IMR-90 (cell line): ENCODE results near the gene ADAMTS17. TPM values are rescaled to one million over a fixed set of nuclear protein-coding genes. Genes with fewer than 3 reads are reported as not detected.

Source experiments
- ATAC-seq: fragments of 200-7000 bp; cut with Tn5 transposase; 2 replicates; pipeline ENCODE4 v1.9.1; 2020; ENCODE audit warnings: low read depth, mild to moderate bottlenecking, moderate library complexity
- BruUV-seq: library from RNA; stranded (reverse); fragments of 400-500 nt; replicated peaks from 2 replicates; lab custom pipeline; 2021; lab: Mats Ljungman, UMichigan
- CTCF ChIA-PET: fragments of 300-600 bp; formaldehyde crosslinking; extraction: SDS; loops from one replicate; lab custom pipeline; 2021; ENCODE audit warnings: antibody characterized with exemption; lab: Yijun Ruan, JAX
- POLR2A ChIA-PET: fragments of 300-600 bp; sonication (Branson Sonifier 250); formaldehyde crosslinking; loops from one replicate; lab custom pipeline; 2022; ENCODE audit warnings: antibody characterized with exemption; ENCODE audit not compliant: unreplicated experiment; lab: Charles Lee
- DNase-seq: peaks from one replicate; pipeline ENCODE4 v3.0.0; 2013
- H2AFZ ChIP-seq: replicated peaks from 2 replicates; pipeline ENCODE3; 2013; ENCODE audit warnings: low read length, mild to moderate bottlenecking; ENCODE audit not compliant: poor library complexity
- H2AK5ac ChIP-seq: 2 replicates; pipeline ENCODE4 v1.6.1; 2013; ENCODE audit warnings: low read depth, low read length, inconsistent platforms
- H2AK9ac ChIP-seq: replicated peaks from 2 replicates; pipeline ENCODE3; 2013; ENCODE audit warnings: mild to moderate bottlenecking, low read depth, low read length, moderate library complexity; ENCODE audit not compliant: poor library complexity
- H2BK120ac ChIP-seq: 2 replicates; pipeline ENCODE4 v1.6.1; 2013; ENCODE audit warnings: low read depth, low read length, inconsistent platforms
- H2BK15ac ChIP-seq: 3 replicates; pipeline ENCODE4 v1.6.1; 2013; ENCODE audit warnings: low read depth, low read length, inconsistent platforms
- H2BK20ac ChIP-seq: 2 replicates; pipeline ENCODE4 v1.6.1; 2013; ENCODE audit warnings: low read depth, mild to moderate bottlenecking, inconsistent platforms, low read length, moderate library complexity
- H2BK5ac ChIP-seq: 2 replicates; pipeline ENCODE4 v1.6.1; 2013; ENCODE audit warnings: mild to moderate bottlenecking, low read depth, low read length, inconsistent platforms; ENCODE audit not compliant: poor library complexity, severe bottlenecking
- H3K14ac ChIP-seq: replicated peaks from 2 replicates; pipeline ENCODE4 v1.6.1; 2013; ENCODE audit warnings: low read depth, low read length, inconsistent platforms
- H3K18ac ChIP-seq: 2 replicates; pipeline ENCODE4 v1.6.1; 2013; ENCODE audit warnings: low read depth, low read length, control low read depth
- H3K23ac ChIP-seq: 2 replicates; pipeline ENCODE4 v1.6.1; 2013; ENCODE audit warnings: low read depth, low read length, inconsistent platforms
- H3K27ac ChIP-seq: 2 replicates; pipeline ENCODE4 v1.5.1; 2013; ENCODE audit warnings: mild to moderate bottlenecking, control low read depth, low read length; ENCODE audit not compliant: insufficient read depth
- H3K27me3 ChIP-seq: 2 replicates; pipeline ENCODE4 v1.6.1; 2013; ENCODE audit warnings: low read length; ENCODE audit not compliant: control insufficient read depth, insufficient read depth
- H3K36me3 ChIP-seq: 2 replicates; pipeline ENCODE4 v1.6.1; 2013; ENCODE audit warnings: low read length, mixed read lengths; ENCODE audit not compliant: control insufficient read depth, insufficient read depth
- H3K4ac ChIP-seq: 2 replicates; pipeline ENCODE4 v1.6.1; 2013; ENCODE audit warnings: low read depth, low read length, inconsistent platforms
- H3K4me1 ChIP-seq: 2 replicates; pipeline ENCODE4 v1.6.1; 2013; ENCODE audit warnings: low read length, mixed read lengths; ENCODE audit not compliant: control insufficient read depth, insufficient read depth
- H3K4me2 ChIP-seq: 2 replicates; pipeline ENCODE4 v1.6.1; 2013; ENCODE audit warnings: low read depth, mild to moderate bottlenecking, control low read depth, low read length, moderate library complexity
- H3K4me3 ChIP-seq: 2 replicates; pipeline ENCODE4 v1.5.1; 2013; ENCODE audit warnings: low read depth, mild to moderate bottlenecking, control low read depth, low read length, moderate library complexity; ENCODE audit not compliant: insufficient read depth
- H3K56ac ChIP-seq: 2 replicates; pipeline ENCODE4 v1.6.1; 2013; ENCODE audit warnings: low read length, inconsistent platforms; ENCODE audit not compliant: insufficient read depth; ENCODE audit errors: extremely low read depth
- H3K79me1 ChIP-seq, 2 experiments: 2 replicates each; pipeline ENCODE4 v1.6.1; 2013; ENCODE audit warnings: low read length in 2 of 2, inconsistent platforms in 1 of 2, low read depth in 1 of 2
- H3K9ac ChIP-seq: 2 replicates; pipeline ENCODE4 v1.6.1; 2013; ENCODE audit warnings: low read depth, low read length, control low read depth
- H3K9me1 ChIP-seq: 2 replicates; pipeline ENCODE4 v1.6.1; 2013; ENCODE audit warnings: low read length, inconsistent platforms; ENCODE audit not compliant: insufficient read depth
- H3K9me3 ChIP-seq: 2 replicates; pipeline ENCODE4 v1.6.1; 2013; ENCODE audit warnings: low read length; ENCODE audit not compliant: control insufficient read depth, insufficient read depth
- H4K20me1 ChIP-seq: 2 replicates; pipeline ENCODE4 v1.6.1; 2013; ENCODE audit warnings: low read length, inconsistent platforms; ENCODE audit not compliant: insufficient read depth
- H4K5ac ChIP-seq: 2 replicates; pipeline ENCODE4 v1.6.1; 2013; ENCODE audit warnings: mild to moderate bottlenecking, low read depth, low read length, control low read depth
- H4K8ac ChIP-seq, 2 experiments: 2 replicates each; pipeline ENCODE4 v1.6.1; 2013; ENCODE audit warnings: low read depth in 2 of 2, low read length in 2 of 2, control low read depth in 1 of 2, inconsistent platforms in 1 of 2
- H4K91ac ChIP-seq: 2 replicates; pipeline ENCODE4 v1.6.1; 2013; ENCODE audit warnings: low read depth, low read length, inconsistent platforms; ENCODE audit not compliant: insufficient read depth
- CHD1 ChIP-seq: IDR thresholded peaks from 2 replicates; pipeline ENCODE4 v1.6.1; 2012; ENCODE audit warnings: low read depth, low read length, improper control_type of control experiment
- CTCF ChIP-seq: conservative IDR thresholded peaks from 2 replicates; pipeline ENCODE4 v1.5.1; 2012; ENCODE audit warnings: mild to moderate bottlenecking, low read depth, low read length, improper control_type of control experiment
- ELK1 ChIP-seq: fragments of 150-350 bp; IDR thresholded peaks from 2 replicates; pipeline ENCODE4 v1.6.1; 2016; ENCODE audit warnings: low read depth, mild to moderate bottlenecking, low read length, moderate library complexity, borderline replicate concordance
- FOS ChIP-seq: fragments of 150-350 bp; IDR thresholded peaks from 2 replicates; pipeline ENCODE4 v1.6.1; 2016; ENCODE audit warnings: low read depth, low read length
- MAFK ChIP-seq: IDR thresholded peaks from 2 replicates; pipeline ENCODE4 v1.6.1; 2012; ENCODE audit warnings: low read depth, low read length, improper control_type of control experiment
- MAZ ChIP-seq: IDR thresholded peaks from 2 replicates; pipeline ENCODE4 v1.6.1; 2012; ENCODE audit warnings: low read depth, mild to moderate bottlenecking, low read length, improper control_type of control experiment, moderate library complexity, borderline replicate concordance
- MXI1 ChIP-seq: IDR thresholded peaks from 2 replicates; pipeline ENCODE4 v1.6.1; 2012; ENCODE audit warnings: low read depth, mild to moderate bottlenecking, low read length, moderate library complexity, borderline replicate concordance
- NFE2L2 ChIP-seq: fragments of 150-350 bp; IDR thresholded peaks from 2 replicates; pipeline ENCODE4 v1.6.1; 2016; ENCODE audit warnings: low read depth, mild to moderate bottlenecking, low read length
- RAD21 ChIP-seq: IDR thresholded peaks from 2 replicates; pipeline ENCODE4 v1.6.1; 2012; ENCODE audit warnings: low read length, improper control_type of control experiment
- RFX5 ChIP-seq: IDR thresholded peaks from 2 replicates; pipeline ENCODE4 v1.8.0; 2012; ENCODE audit warnings: low read depth, mild to moderate bottlenecking, low read length, moderate library complexity
- SMC3 ChIP-seq: fragments of 150-350 bp; IDR thresholded peaks from 2 replicates; pipeline ENCODE4 v1.6.1; 2016; ENCODE audit warnings: low read depth, mild to moderate bottlenecking, antibody characterized with exemption, low read length, moderate library complexity
- USF2 ChIP-seq: fragments of 150-350 bp; IDR thresholded peaks from 2 replicates; pipeline ENCODE4 v1.6.1; 2017; ENCODE audit warnings: mild to moderate bottlenecking, antibody characterized with exemption, low read length, low read depth
- WGBS, 2 experiments: methylation state at CpG; one replicate each; pipeline versions ENCODE4 v1.1.5 to v1.1.7; 2013; ENCODE audit warnings: missing lambda C conversion rate in 2 of 2; ENCODE audit not compliant: insufficient read length in 1 of 2; ENCODE audit errors: extremely low coverage in 2 of 2; 5-methylcytosine and 5-hydroxymethylcytosine counted together
- dilution Hi-C: fragments of 300-500 bp; cut with HindIII; formaldehyde crosslinking; loops from one replicate; pipeline ENCODE4 v1.14.3; 2018; ENCODE audit warnings: low sequenced_read_pairs; ENCODE audit not compliant: unreplicated experiment
- in situ Hi-C: fragments of 300-500 bp; cut with MboI; formaldehyde crosslinking; loops from 3 replicates; pipeline ENCODE4 v1.14.3; 2019; ENCODE audit warnings: low sequenced_read_pairs, inconsistent platforms, mixed read lengths
- intact Hi-C: fragments of 100-400 bp; cut with micrococcal nuclease; formaldehyde crosslinking; loops from 2 replicates; pipeline ENCODE4 v1.10.0; 2022
- polyA plus RNA-seq, 3 experiments: library from polyadenylated mRNA; depleted of rRNA; stranded (reverse); fragments of >200 nt; gene quantifications; 2 replicates each; pipeline ENCODE4 v1.2.3, GENCODE V29; 2012; ENCODE audit warnings: low replicate concordance in 1 of 3
- total RNA-seq: library from RNA; depleted of rRNA; stranded (reverse); fragments of >200 nt; gene quantifications from 2 replicates; pipeline ENCODE4 v1.2.3, GENCODE V29; 2012

The ADAMTS17 gene
- total and polyA plus RNA-seq, 2 of the 4 experiments (the other 2 are of a cell fraction): 0.03 TPM; not detected in 1

GRCh38 chr15:100265641-100266035 is 76.1 kb downstream of the ADAMTS17 start:
- peaks cover 36% of the 10 kb centered on the region for H3K9me3 ChIP-seq
- ATAC-seq (no peak), DNase-seq (no peak)
- no peak overlapping the region for H2AK9ac ChIP-seq
- H2BK20ac ChIP-seq: no peak overlapping the region
- H3K36me3 ChIP-seq: no peaks in the 10 kb centered on the region
- no peaks in the 10 kb centered on the region for H3K4me1 ChIP-seq
- H3K4ac ChIP-seq: no peak overlapping the region
- TF ChIP-seq USF2: no peak
- no peak for TF ChIP-seq SMC3
- no peak for TF ChIP-seq RAD21
- TF ChIP-seq FOS: no peak
- no peak for TF ChIP-seq CHD1
- no peak for TF ChIP-seq MAFK
- no peak for TF ChIP-seq CTCF
- no peak for TF ChIP-seq NFE2L2
- TF ChIP-seq ELK1: no peak
- no peak for TF ChIP-seq MAZ
- TF ChIP-seq RFX5: no peak
- no peak for TF ChIP-seq MXI1
- intact Hi-C loops: no loop called here
- no TSS peak for BruUV-seq
- no peaks in the 10 kb centered on the region for H3K9me1 ChIP-seq
- H2AK5ac ChIP-seq: no peak overlapping the region
- dilution Hi-C loops: no loop called here
- H4K5ac ChIP-seq: no peak overlapping the region
- H3K9ac ChIP-seq: no peak overlapping the region
- H4K20me1 ChIP-seq: no peaks in the 10 kb centered on the region
- H2AFZ ChIP-seq: no peak overlapping the region
- no peak overlapping the region for H3K4me2 ChIP-seq
- in situ Hi-C loops: no loop called here
- no peaks in the 10 kb centered on the region for H3K79me1 ChIP-seq
- no peak overlapping the region for H3K23ac ChIP-seq
- no peak overlapping the region for H2BK5ac ChIP-seq
- no CpG with 5 or more reads among the region's 2 CpGs for WGBS, 2 experiments
- no peak overlapping the region for H2BK120ac ChIP-seq
- H2BK15ac ChIP-seq: no peak overlapping the region
- no peak overlapping the region for H3K14ac ChIP-seq
- H3K18ac ChIP-seq: no peak overlapping the region
- ChIA-PET POLR2A (no interaction called here), CTCF (no interaction called here)
- no peak overlapping the region for H3K56ac ChIP-seq
- no peaks in the 10 kb centered on the region for H3K27me3 ChIP-seq
- no peak overlapping the region for H3K27ac ChIP-seq
- H4K91ac ChIP-seq: no peak overlapping the region
- H4K8ac ChIP-seq: no peak overlapping the region
- H3K4me3 ChIP-seq: no peak overlapping the region
